Activated T-cell treated with anti-CD3 and anti-CD28 coated beads, Interleukin-2, amount 50 U/mL, for 24 hours (primary cell): ENCODE results near the gene FARS2.
"Not testable (repeated sequence)": the region's sequence is repeated elsewhere in the genome, so short reads cannot be mapped to it uniquely, and the experiment has no call there.

Source experiments
- DNase-seq: peaks from one replicate; pipeline ENCODE4 v3.0.0-alpha.2; 2020
- H3K27ac Mint-ChIP-seq: 2 replicates; pipeline ENCODE4 v1.8.0; 2020; ENCODE audit warnings: mild to moderate bottlenecking, mixed read lengths
- H3K27me3 Mint-ChIP-seq: 2 replicates; pipeline ENCODE4 v1.8.0; 2020; ENCODE audit warnings: mixed read lengths
- H3K36me3 Mint-ChIP-seq: 2 replicates; pipeline ENCODE4 v1.8.0; 2020; ENCODE audit warnings: low read depth, mixed read lengths
- H3K4me1 Mint-ChIP-seq: 2 replicates; pipeline ENCODE4 v1.8.0; 2020; ENCODE audit warnings: low read depth, mixed read lengths
- H3K4me3 Mint-ChIP-seq: 2 replicates; pipeline ENCODE4 v1.8.0; 2020; ENCODE audit warnings: mild to moderate bottlenecking, moderate library complexity, mixed read lengths
- H3K9me3 Mint-ChIP-seq: 2 replicates; pipeline ENCODE4 v1.8.0; 2020; ENCODE audit warnings: mixed read lengths

Gene FARS2

DNA sequence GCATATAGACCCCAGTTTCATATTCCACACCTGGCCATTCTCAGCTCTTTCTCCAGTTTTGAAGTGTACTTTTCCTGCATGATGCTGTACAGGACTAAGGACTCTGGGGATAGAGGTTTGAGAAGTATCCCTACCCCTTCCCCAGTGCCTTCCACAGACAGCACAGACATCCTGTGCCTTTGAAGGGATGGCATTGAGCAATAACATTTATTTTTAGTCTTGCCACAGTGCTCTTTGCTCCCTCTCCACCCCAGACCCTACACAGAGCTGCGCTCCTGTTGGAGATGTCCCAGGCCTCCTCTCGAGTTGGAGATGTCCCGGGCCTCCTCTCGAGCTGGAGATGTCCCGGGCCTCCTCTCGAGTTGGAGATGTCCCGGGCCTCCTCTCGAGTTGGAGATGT, 275.8 kb downstream of the FARS2 start:
- no peak for DNase-seq
- H3K4me3 Mint-ChIP-seq = no peak overlapping the region
- peaks cover 20% of the 10 kb centered on the region for H3K4me1 Mint-ChIP-seq
- no peak overlapping the region for H3K27ac Mint-ChIP-seq
- H3K36me3 Mint-ChIP-seq = peaks cover 23% of the 10 kb centered on the region
- H3K27me3 Mint-ChIP-seq = no peaks in the 10 kb centered on the region
- H3K9me3 Mint-ChIP-seq = no peaks in the 10 kb centered on the region

DNA sequence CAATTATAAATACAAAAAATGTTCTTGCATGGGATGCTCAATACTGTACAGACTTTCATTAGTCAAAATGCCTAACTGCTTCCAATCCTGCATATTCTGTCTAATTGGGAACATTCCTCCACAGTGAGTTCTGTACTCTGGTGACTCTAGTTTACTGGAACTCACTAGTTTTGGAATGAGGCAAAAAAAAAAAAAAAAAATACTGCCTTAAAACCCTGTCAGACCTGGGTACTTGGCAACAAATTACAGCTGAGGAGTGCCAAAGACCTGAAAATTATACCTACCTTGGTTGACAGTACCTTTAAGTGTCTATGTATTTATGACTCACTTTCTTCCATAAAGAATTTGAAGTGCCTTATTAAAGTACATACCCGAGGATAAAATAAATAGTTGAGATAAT, 276.7 kb downstream of the FARS2 start:
- DNase-seq = no peak
- Mint-ChIP-seq H3K36me3 (peaks cover 23% of the 10 kb centered on the region), H3K4me3 (no peak overlapping the region), H3K4me1 (peaks cover 25% of the 10 kb centered on the region), H3K27me3 (no peaks in the 10 kb centered on the region), H3K9me3 (no peaks in the 10 kb centered on the region), H3K27ac (no peak overlapping the region)

DNA sequence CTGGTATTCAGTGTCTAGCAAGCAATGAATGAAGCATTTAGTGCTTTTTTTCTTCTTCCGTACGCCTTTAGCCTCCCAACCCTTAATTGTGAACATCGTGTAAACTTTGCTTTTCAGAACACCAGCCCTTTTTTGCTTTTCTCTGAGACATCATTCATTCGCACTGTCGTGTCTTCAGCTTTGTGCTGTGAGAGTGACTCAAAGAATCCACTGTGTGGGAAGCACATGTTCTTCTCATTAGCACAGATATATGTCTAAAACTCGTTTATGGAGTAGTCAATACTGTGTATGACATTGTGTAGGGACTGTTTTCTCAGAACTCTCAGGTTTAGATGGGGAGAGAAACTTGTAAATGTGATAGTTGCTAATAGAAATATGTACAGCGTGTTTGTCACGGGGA, 279.1 kb downstream of the FARS2 start:
- Mint-ChIP-seq H3K27me3 (no peaks in the 10 kb centered on the region), H3K4me3 (no peak overlapping the region), H3K4me1 (peaks cover 23% of the 10 kb centered on the region), H3K9me3 (no peaks in the 10 kb centered on the region), H3K36me3 (peaks cover 27% of the 10 kb centered on the region), H3K27ac (no peak overlapping the region)
- DNase-seq = no peak

DNA sequence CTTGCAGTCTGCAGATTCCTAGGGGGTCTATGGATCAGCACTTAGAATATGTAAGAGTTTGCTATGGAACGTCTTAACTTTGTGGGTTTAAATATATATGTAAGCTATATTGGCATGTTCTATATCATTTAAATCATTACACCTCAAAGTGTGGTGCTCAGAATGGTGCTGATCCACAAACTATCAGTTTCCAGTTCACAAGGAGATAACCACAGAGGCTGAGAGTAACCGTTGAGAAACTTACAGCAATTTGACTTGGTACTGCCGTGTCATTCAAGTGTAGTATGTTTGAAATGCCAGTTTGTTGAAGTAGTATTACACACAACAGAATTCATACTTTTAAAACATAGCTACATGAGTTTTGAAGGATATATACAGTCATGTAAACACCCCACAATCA, 279.7 kb downstream of the FARS2 start:
- Mint-ChIP-seq H3K9me3 (no peaks in the 10 kb centered on the region), H3K27ac (no peak overlapping the region), H3K4me1 (peaks cover 23% of the 10 kb centered on the region), H3K27me3 (no peaks in the 10 kb centered on the region), H3K36me3 (peaks cover 32% of the 10 kb centered on the region), H3K4me3 (no peak overlapping the region)
- DNase-seq = no peak

DNA sequence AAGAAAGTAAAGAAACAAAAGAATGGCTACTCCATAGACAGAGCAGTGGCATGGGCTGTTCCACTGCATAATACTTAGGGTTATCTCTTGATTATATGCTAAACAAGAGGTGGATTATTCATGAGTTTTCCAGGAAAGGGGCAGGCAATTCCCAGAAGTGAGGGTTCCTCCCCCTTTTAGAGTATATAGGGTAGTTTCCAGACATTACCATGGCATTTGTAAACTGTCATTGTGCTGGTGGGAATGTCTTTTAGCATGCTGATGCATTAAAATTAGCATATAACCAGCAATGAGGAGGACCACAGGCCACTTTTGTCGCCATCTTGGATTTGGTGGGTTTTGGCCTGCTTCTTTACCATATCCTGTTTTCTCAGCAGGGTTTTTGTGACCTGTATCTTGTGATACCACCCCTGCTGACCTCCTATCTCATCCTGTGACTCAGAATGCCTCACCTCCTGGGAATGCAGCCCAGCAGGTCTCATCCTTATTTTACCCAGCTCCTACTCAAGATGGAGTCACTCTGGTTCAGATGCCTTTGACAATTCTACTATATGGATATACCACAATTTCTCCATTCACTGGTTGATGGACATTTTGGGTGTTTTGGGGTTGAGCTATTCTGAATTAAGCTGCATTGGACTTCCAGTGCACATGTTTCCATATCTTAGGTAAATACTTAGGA, 280.6 kb downstream of the FARS2 start:
- H3K36me3 Mint-ChIP-seq = peaks cover 36% of the 10 kb centered on the region
- H3K4me1 Mint-ChIP-seq = peaks cover 19% of the 10 kb centered on the region
- no peaks in the 10 kb centered on the region for H3K27me3 Mint-ChIP-seq
- DNase-seq = no peak
- no peak overlapping the region for H3K27ac Mint-ChIP-seq
- no peak overlapping the region for H3K4me3 Mint-ChIP-seq
- no peaks in the 10 kb centered on the region for H3K9me3 Mint-ChIP-seq

DNA sequence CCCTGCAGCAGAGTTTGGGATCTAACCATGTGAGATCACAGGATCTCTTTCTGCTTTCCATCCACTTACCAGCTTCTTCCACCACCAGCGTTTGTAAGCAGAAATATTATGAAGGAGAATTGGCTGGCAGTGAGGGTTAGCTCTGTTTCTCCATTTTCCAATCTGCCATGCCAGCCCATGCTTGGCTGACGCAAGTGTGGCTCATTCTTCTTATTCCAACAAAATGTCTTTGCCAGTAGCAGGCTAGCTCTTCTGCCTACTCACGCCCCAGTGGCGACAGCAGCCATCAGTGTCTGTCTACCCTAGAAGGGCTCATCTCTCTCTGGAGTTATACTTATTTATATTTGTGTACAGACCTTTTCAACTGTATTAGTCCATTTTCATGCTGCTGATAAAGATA, 286.2 kb downstream of the FARS2 start:
- Mint-ChIP-seq H3K9me3 (peaks cover 16% of the 10 kb centered on the region), H3K27ac (no peak overlapping the region), H3K4me3 (no peak overlapping the region), H3K36me3 (peaks cover 62% of the 10 kb centered on the region), H3K27me3 (no peaks in the 10 kb centered on the region), H3K4me1 (peaks cover 3% of the 10 kb centered on the region)
- no peak for DNase-seq

DNA sequence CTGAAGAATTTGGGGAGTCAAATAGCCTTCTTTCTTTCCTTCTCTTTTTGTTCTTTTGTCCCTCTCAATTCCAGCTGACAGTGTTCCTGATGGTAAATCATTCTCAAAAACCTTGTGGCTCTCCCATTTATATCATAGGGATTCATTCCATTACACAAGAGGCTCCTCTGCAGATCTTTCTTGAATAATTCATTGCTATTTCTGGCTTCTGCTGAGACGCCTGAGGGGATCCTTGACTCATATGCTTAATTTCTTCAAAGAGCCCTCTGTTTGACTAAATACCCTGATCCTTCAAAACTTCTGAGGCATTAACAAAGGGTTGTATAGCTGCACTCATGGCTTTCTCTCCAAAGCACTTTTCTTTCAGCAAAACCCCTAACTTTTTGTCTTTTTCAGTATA, 289.3 kb downstream of the FARS2 start:
- peaks cover 16% of the 10 kb centered on the region for H3K9me3 Mint-ChIP-seq
- H3K4me1 Mint-ChIP-seq = peaks cover 3% of the 10 kb centered on the region
- H3K4me3 Mint-ChIP-seq = no peak overlapping the region
- H3K27ac Mint-ChIP-seq = no peak overlapping the region
- no peak for DNase-seq
- H3K27me3 Mint-ChIP-seq = no peaks in the 10 kb centered on the region
- peaks cover 50% of the 10 kb centered on the region for H3K36me3 Mint-ChIP-seq

DNA sequence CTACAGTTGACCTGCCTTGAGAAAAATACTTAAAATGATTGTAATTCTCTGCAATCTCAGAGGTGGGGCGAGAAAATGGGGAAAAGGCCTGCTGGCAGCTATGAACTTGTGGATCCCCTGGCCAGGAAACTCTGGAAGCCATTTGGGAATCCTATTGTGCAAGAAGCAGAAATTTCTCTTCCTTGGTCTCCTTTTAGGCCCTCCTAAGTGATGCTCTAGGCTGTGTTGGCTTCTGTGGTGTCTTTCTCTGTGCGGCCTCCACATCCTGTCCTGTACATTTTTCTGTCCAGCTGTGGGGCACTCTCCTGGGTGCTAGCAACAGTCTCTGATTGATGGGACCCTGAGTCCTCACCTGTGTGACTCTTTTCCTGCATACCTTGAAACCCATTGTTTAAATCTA, 290.9 kb downstream of the FARS2 start:
- Mint-ChIP-seq H3K36me3 (peaks cover 38% of the 10 kb centered on the region), H3K27ac (no peak overlapping the region), H3K4me1 (peaks cover 3% of the 10 kb centered on the region), H3K9me3 (peaks cover 14% of the 10 kb centered on the region), H3K27me3 (no peaks in the 10 kb centered on the region), H3K4me3 (no peak overlapping the region)
- DNase-seq = no peak

DNA sequence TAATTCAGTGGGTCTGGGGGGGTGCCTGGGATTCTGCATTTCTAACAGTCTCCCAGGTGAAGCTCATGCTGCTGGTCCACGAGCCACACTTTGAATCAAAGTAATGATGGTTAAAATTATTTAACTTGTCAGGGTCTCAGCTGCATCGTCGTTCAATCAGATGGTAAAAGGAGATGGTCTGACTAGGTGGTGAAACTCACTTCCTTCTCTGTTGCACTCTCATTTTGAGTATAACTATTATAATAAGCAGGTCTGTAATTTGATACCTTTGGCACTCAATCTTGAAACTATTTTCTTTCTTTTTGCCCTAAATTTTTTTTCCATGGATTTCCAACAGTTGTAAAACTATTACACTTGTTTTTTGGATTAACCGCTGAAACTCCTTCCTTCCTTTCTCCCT, 292.5 kb downstream of the FARS2 start:
- Mint-ChIP-seq H3K4me1 (peaks cover 6% of the 10 kb centered on the region), H3K4me3 (no peak overlapping the region), H3K36me3 (peaks cover 24% of the 10 kb centered on the region), H3K9me3 (peaks cover 10% of the 10 kb centered on the region), H3K27me3 (no peaks in the 10 kb centered on the region), H3K27ac (no peak overlapping the region)
- DNase-seq = no peak

DNA sequence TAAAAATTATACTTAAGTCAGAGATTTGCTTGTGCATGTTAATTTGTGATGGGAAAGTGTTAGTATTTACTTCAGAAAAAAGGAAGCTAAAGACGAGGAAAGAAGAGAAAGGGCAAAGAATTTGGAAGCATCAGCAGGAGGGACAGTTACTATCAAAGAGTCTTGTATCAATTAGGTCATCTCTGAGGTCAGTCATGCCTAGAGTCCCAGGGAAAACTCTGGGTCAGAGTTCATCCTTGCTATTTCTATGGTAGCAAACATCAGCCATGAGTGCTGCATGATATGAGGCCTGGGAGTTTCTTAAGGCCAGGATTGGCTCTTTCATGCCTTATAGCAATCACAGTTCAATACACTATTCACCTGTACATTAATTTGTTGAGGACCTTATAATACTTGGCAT, 292.9 kb downstream of the FARS2 start:
- no peak for DNase-seq
- Mint-ChIP-seq H3K4me3 (no peak overlapping the region), H3K4me1 (peaks cover 6% of the 10 kb centered on the region), H3K27me3 (no peaks in the 10 kb centered on the region), H3K36me3 (peaks cover 22% of the 10 kb centered on the region), H3K27ac (no peak overlapping the region), H3K9me3 (peaks cover 10% of the 10 kb centered on the region)

DNA sequence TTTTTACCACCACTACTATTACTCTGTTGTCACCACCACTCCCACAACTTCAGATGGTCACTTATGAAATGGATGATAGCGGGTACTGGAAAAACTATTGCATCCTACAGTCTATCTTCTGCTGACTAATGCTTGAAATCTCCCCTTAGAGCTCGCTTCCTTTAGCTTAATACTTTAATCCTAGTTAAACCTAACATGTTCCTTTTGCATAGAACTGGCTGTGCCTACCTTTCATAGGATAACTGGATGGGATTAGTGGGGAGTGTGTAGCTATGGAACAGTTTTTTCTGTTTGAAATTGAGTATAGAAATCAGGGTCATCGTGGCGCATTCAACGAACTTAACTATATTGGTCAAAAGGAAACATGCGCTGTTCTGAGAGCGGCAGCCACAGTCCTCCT, 294.7 kb downstream of the FARS2 start:
- H3K9me3 Mint-ChIP-seq = peaks cover 2% of the 10 kb centered on the region
- H3K4me3 Mint-ChIP-seq = no peak overlapping the region
- peaks cover 9% of the 10 kb centered on the region for H3K36me3 Mint-ChIP-seq
- H3K4me1 Mint-ChIP-seq = peaks cover 6% of the 10 kb centered on the region
- no peak for DNase-seq
- H3K27me3 Mint-ChIP-seq = no peaks in the 10 kb centered on the region
- H3K27ac Mint-ChIP-seq = no peak overlapping the region

DNA sequence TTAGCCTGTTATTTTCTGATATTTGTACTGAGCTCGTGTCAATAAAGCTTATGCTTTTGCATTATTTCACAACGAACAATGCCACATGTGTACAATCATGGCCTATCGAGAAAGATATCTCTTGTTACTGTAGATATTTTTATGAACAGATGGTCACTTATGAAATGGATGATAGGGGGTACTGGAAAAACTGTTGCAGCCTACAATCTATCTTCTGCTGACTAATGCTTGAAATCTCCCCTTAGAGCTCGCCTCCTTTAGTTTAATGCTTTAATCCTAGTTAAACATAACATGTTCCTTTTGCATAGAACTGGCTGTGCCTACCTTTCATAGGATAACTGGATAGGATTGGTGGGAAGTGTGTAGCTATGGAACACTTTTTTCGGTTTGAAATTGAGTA, 296.2 kb downstream of the FARS2 start:
- Mint-ChIP-seq H3K27ac (no peak overlapping the region), H3K9me3 (peaks cover 2% of the 10 kb centered on the region), H3K4me1 (peaks cover 11% of the 10 kb centered on the region), H3K36me3 (peaks cover 7% of the 10 kb centered on the region), H3K4me3 (no peak overlapping the region), H3K27me3 (no peaks in the 10 kb centered on the region)
- no peak for DNase-seq

DNA sequence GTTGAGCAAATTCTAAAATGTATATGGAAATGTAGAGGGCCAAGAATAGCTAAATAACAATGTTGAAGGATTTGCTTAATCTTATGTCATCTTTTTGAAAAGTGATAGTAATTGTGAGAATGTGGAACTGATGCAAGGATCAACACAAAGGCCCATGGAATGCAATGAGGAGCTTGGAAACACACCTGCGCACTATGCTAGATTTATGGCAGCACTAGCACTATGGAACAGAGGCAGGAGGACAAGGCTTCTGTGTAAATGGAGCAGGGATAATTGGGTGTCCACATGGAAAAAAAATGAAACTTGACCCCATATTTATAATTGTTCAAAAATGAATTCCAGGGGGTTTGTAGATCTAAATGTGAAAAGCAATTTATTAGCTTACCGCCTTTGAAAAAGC, 298.3 kb downstream of the FARS2 start:
- Mint-ChIP-seq H3K4me3 (no peak overlapping the region), H3K9me3 (peaks cover 2% of the 10 kb centered on the region), H3K36me3 (peaks cover 12% of the 10 kb centered on the region), H3K27ac (no peak overlapping the region), H3K27me3 (no peaks in the 10 kb centered on the region), H3K4me1 (peaks cover 8% of the 10 kb centered on the region)
- no peak for DNase-seq

DNA sequence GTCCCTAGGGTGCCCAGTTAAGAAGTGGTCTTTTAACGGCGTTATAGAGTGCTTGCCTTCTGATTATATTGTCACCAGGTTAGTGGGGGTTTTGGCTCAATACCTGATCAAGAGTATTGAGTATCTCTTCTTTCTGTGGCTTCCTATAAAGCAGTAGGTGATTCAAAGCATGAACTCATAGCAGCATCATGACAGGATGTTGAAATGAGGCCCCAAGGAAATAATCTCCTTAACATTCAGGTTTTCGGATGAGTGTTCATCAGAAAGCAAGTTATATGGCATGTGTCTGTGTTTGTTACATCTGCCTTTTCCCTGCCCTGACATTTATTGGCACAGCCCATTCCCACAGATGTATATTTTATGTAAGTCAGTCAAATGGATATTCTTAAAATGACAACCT, 301.0 kb downstream of the FARS2 start:
- Mint-ChIP-seq H3K9me3 (peaks cover 5% of the 10 kb centered on the region), H3K27ac (no peak overlapping the region), H3K4me1 (peaks cover 22% of the 10 kb centered on the region), H3K27me3 (no peaks in the 10 kb centered on the region), H3K36me3 (peaks cover 16% of the 10 kb centered on the region), H3K4me3 (no peak overlapping the region)
- no peak for DNase-seq

DNA sequence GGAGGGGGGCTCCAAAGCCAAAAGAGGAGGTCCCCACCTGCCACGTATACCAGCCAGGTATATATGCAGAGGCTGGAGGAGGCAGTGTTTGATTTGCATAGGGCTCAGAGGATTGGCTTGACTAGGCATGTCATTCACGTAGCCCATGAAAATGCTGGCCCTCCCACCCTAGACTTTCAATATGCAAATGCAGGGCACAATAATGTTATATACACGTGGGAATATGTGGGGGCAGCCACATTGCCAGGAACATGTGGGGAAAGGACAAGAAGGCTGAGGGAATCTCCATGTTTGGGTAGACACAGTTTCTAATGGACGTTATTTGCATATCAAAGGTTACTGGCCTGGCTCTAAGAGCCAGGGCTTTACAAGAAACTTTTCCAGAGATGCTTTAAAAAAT, 301.8 kb downstream of the FARS2 start:
- Mint-ChIP-seq H3K36me3 (peaks cover 16% of the 10 kb centered on the region), H3K27me3 (no peaks in the 10 kb centered on the region), H3K4me3 (no peak overlapping the region), H3K9me3 (peaks cover 5% of the 10 kb centered on the region), H3K27ac (no peak overlapping the region), H3K4me1 (peaks cover 27% of the 10 kb centered on the region)
- no peak for DNase-seq

DNA sequence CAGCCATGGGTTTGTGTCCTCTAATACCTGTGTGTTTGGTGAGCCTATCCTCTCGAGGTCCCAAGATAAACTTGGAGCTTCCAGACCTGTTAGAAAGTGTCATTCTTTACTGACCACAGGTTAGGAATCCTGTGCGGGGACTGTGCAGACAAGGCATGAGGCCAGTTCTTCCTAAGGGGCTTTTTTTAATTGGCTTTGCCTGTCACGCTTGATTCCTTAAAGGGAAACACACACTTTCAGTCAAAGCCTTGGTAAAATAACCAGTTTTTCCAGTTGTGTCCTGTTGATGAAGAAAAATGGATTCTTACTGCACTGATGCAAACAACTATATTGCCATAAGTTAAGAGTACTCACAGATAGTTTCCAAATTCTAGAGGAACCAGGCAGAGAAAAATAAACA, 303.4 kb downstream of the FARS2 start:
- not testable (repeated sequence) for H3K9me3 Mint-ChIP-seq, H3K27me3 Mint-ChIP-seq, DNase-seq, H3K27ac Mint-ChIP-seq, H3K4me3 Mint-ChIP-seq
- peaks cover 16% of the 10 kb centered on the region for H3K36me3 Mint-ChIP-seq
- peaks cover 32% of the 10 kb centered on the region for H3K4me1 Mint-ChIP-seq
